Endodermal cell (in vitro differentiated cells): ENCODE results near the gene DPEP3. TPM values are rescaled to one million over a fixed set of nuclear protein-coding genes. Genes with fewer than 3 reads are reported as not detected.

ENCODE experiments used
- DNase-seq: peaks from one replicate; pipeline ENCODE4 v3.0.0-alpha.2; 2017
- H3K27ac ChIP-seq: 2 replicates; pipeline ENCODE4 v1.5.1; 2013; ENCODE audit warnings: mild to moderate bottlenecking, low read depth, low read length, moderate library complexity
- H3K27me3 ChIP-seq: 2 replicates; pipeline ENCODE4 v1.6.1; 2013; ENCODE audit warnings: mild to moderate bottlenecking, low read length, moderate library complexity; ENCODE audit not compliant: insufficient read depth, control insufficient read depth, poor library complexity, severe bottlenecking
- H3K36me3 ChIP-seq: 2 replicates; pipeline ENCODE4 v1.7.0; 2013; ENCODE audit warnings: mild to moderate bottlenecking, low read length, moderate library complexity; ENCODE audit not compliant: control insufficient read depth, insufficient read depth
- H3K4me1 ChIP-seq: one replicate; pipeline ENCODE4 v1.7.0; 2013; ENCODE audit warnings: low read length; ENCODE audit not compliant: control insufficient read depth, insufficient read depth
- H3K4me3 ChIP-seq: 2 replicates; pipeline ENCODE4 v1.5.1; 2013; ENCODE audit warnings: mild to moderate bottlenecking, low read length, moderate library complexity
- H3K9ac ChIP-seq: 2 replicates; pipeline ENCODE4 v1.6.1; 2013; ENCODE audit warnings: mild to moderate bottlenecking, low read length, moderate library complexity; ENCODE audit not compliant: poor library complexity, severe bottlenecking; ENCODE audit errors: extremely low read depth
- H3K9me3 ChIP-seq: 2 replicates; pipeline ENCODE4 v1.6.1; 2013; ENCODE audit warnings: mild to moderate bottlenecking, low read length, moderate library complexity; ENCODE audit not compliant: control insufficient read depth
- H3K27ac Mint-ChIP-seq: 2 replicates; pipeline ENCODE4 v1.8.0; 2020; ENCODE audit warnings: mixed read lengths
- H3K27me3 Mint-ChIP-seq: 2 replicates; pipeline ENCODE4 v1.8.0; 2021; ENCODE audit warnings: mild to moderate bottlenecking, mixed read lengths; ENCODE audit not compliant: insufficient read depth
- H3K36me3 Mint-ChIP-seq: 2 replicates; pipeline ENCODE4 v1.8.0; 2020; ENCODE audit warnings: low read depth, mixed read lengths
- H3K4me1 Mint-ChIP-seq: 2 replicates; pipeline ENCODE4 v1.8.0; 2020; ENCODE audit warnings: mixed read lengths
- H3K4me3 Mint-ChIP-seq: 2 replicates; pipeline ENCODE4 v1.8.0; 2020; ENCODE audit warnings: mild to moderate bottlenecking, moderate library complexity, mixed read lengths
- H3K9me3 Mint-ChIP-seq: 2 replicates; pipeline ENCODE4 v1.8.0; 2020; ENCODE audit warnings: mild to moderate bottlenecking, mixed read lengths
- CTCF ChIP-seq: fragments of 200-600 bp; sonication (generic); conservative IDR thresholded peaks from 2 replicates; pipeline ENCODE4 v1.5.0; 2021; ENCODE audit warnings: antibody characterized with exemption, mild to moderate bottlenecking
- WGBS, 2 experiments: methylation state at CpG; one replicate each; pipeline versions ENCODE4 v1.1.5 to v1.1.7; 2013; ENCODE audit warnings: missing lambda C conversion rate in 2 of 2, mixed read lengths in 1 of 2; ENCODE audit not compliant: insufficient coverage in 1 of 2, insufficient read length in 1 of 2; 5-methylcytosine and 5-hydroxymethylcytosine counted together
- total RNA-seq, 2 donors: library from RNA; stranded (reverse); fragmentation: NEBNext Ultra II Directional in 1 of 2; extraction: Animal tissue kit (Norgen Biotek cat#: 25700) in 1 of 2; gene quantifications; 2 replicates in 1 of 2; 3 replicates in 1 of 2; pipeline ENCODE4 v1.2.1, GENCODE V29; 2021

Gene DPEP3
- total RNA-seq, 2 donors from 2014 or later = 2.9 to 3.5 TPM

GRCh38 chr16:67949645-67950044 lies 30.7 kb downstream of the DPEP3 start:
- Histone ChIP-seq H3K27me3 (no peaks in the 10 kb centered on the region), H3K9me3 (no peaks in the 10 kb centered on the region), H3K4me1 (no peaks in the 10 kb centered on the region), H3K27ac (no peak overlapping the region), H3K9ac (no peak overlapping the region), H3K36me3 (peaks cover 38% of the 10 kb centered on the region), H3K4me3 (no peak overlapping the region)
- H3K27me3 Mint-ChIP-seq = no peaks in the 10 kb centered on the region
- H3K36me3 Mint-ChIP-seq = peaks cover 38% of the 10 kb centered on the region
- H3K27ac Mint-ChIP-seq = no peak overlapping the region
- TF ChIP-seq CTCF = no peak
- 95 to 96% methylated on average over 9 to 11 of the region's 11 CpGs for WGBS, 2 experiments
- H3K4me1 Mint-ChIP-seq = no peaks in the 10 kb centered on the region
- DNase-seq = no peak
- no peaks in the 10 kb centered on the region for H3K9me3 Mint-ChIP-seq
- H3K4me3 Mint-ChIP-seq = no peak overlapping the region

- H3K4me1 Mint-ChIP-seq = peaks cover 6% of the 10 kb centered on the region
- 94 to 95% methylated on average over 15 of the region's 15 CpGs for WGBS, 2 experiments
- no peaks in the 10 kb centered on the region for H3K9me3 ChIP-seq
- no peak for DNase-seq
- no peak overlapping the region for H3K4me3 ChIP-seq
- no peak overlapping the region for H3K4me3 Mint-ChIP-seq
- no peak overlapping the region for H3K27ac Mint-ChIP-seq
- H3K9ac ChIP-seq = no peak overlapping the region
- no peak overlapping the region for H3K27ac ChIP-seq
- TF ChIP-seq CTCF = no peak
- no peaks in the 10 kb centered on the region for H3K27me3 Mint-ChIP-seq
- peaks cover 30% of the 10 kb centered on the region for H3K36me3 Mint-ChIP-seq
- H3K4me1 ChIP-seq = peaks cover 10% of the 10 kb centered on the region
- H3K27me3 ChIP-seq = no peaks in the 10 kb centered on the region
- peaks cover 37% of the 10 kb centered on the region for H3K36me3 ChIP-seq
- no peaks in the 10 kb centered on the region for H3K9me3 Mint-ChIP-seq
These were observed 32.3 kb downstream of the DPEP3 start for GRCh38 chr16:67948015-67948414.

GRCh38 chr16:67946966-67947558 lies 33.2 kb downstream of the DPEP3 start:
- H3K9me3 ChIP-seq = no peaks in the 10 kb centered on the region
- peaks cover 10% of the 10 kb centered on the region for H3K4me1 ChIP-seq
- no peak overlapping the region for H3K27ac ChIP-seq
- H3K27ac Mint-ChIP-seq = no peak overlapping the region
- H3K4me3 Mint-ChIP-seq = no peak overlapping the region
- peaks cover 6% of the 10 kb centered on the region for H3K4me1 Mint-ChIP-seq
- no peak for TF ChIP-seq CTCF
- WGBS, 2 experiments = 91 to 96% methylated on average over 10 to 28 of the region's 28 CpGs
- H3K27me3 ChIP-seq = no peaks in the 10 kb centered on the region
- no peak for DNase-seq
- H3K27me3 Mint-ChIP-seq = no peaks in the 10 kb centered on the region
- H3K36me3 ChIP-seq = peaks cover 38% of the 10 kb centered on the region
- no peak overlapping the region for H3K9ac ChIP-seq
- peaks cover 29% of the 10 kb centered on the region for H3K36me3 Mint-ChIP-seq
- no peaks in the 10 kb centered on the region for H3K9me3 Mint-ChIP-seq
- H3K4me3 ChIP-seq = no peak overlapping the region
